ENCODE measurements around the gene CKMT2.
"Not testable (repeated sequence)": the region's sequence is repeated elsewhere in the genome, so short reads cannot be mapped to it uniquely, and the experiment has no call there.

The CKMT2 gene

GRCh38 chr5:81251922-81252321, 18.8 kb downstream of the CKMT2 start:
- DNase-seq (ENCODE audit: low read depth in 2 of 2) = no peak

GRCh38 chr5:81252904-81253303, 19.8 kb downstream of the CKMT2 start:
- DNase-seq (ENCODE audit: low read depth in 2 of 2) = no peak

- no peak for DNase-seq (ENCODE audit: low read depth in 2 of 2)
These were observed 20.8 kb downstream of the CKMT2 start for GRCh38 chr5:81253875-81254274.

GRCh38 chr5:81254886-81255559, 21.9 kb downstream of the CKMT2 start:
- DNase-seq (ENCODE audit: low read depth in 2 of 2) = no peak

- DNase-seq (ENCODE audit: low read depth in 2 of 2) = no peak
These were observed 23.6 kb downstream of the CKMT2 start for GRCh38 chr5:81256766-81257165.

GRCh38 chr5:81262796-81263195, 29.7 kb downstream of the CKMT2 start:
- not testable (repeated sequence) for DNase-seq (ENCODE audit: low read depth in 2 of 2)

- DNase-seq (ENCODE audit: low read depth in 2 of 2) = no peak
These were observed 32.0 kb downstream of the CKMT2 start for GRCh38 chr5:81265101-81265500.

- DNase-seq (ENCODE audit: low read depth in 2 of 2) = no peak
These were observed 35.5 kb downstream of the CKMT2 start for GRCh38 chr5:81268521-81269196.

GRCh38 chr5:81269751-81270393, 36.8 kb downstream of the CKMT2 start:
- DNase-seq (ENCODE audit: low read depth in 2 of 2) = no peak

- not testable (repeated sequence) for DNase-seq (ENCODE audit: low read depth in 2 of 2)
These were observed 37.4 kb downstream of the CKMT2 start for GRCh38 chr5:81270394-81271027.

- DNase-seq (ENCODE audit: low read depth in 2 of 2) = no peak
These were observed 50.9 kb downstream of the CKMT2 start for GRCh38 chr5:81283976-81284375.

- DNase-seq (ENCODE audit: low read depth in 2 of 2) = no peak
These were observed 53.0 kb downstream of the CKMT2 start for GRCh38 chr5:81286059-81286617.

- no peak for DNase-seq (ENCODE audit: low read depth in 2 of 2)
These were observed 54.9 kb downstream of the CKMT2 start for GRCh38 chr5:81288021-81288433.

- no peak for DNase-seq (ENCODE audit: low read depth in 2 of 2)
These were observed 57.0 kb downstream of the CKMT2 start for GRCh38 chr5:81290146-81290545.

- DNase-seq (ENCODE audit: low read depth in 2 of 2) = no peak
These were observed 59.0 kb downstream of the CKMT2 start for GRCh38 chr5:81292130-81292529.

GRCh38 chr5:81294021-81294420, 60.9 kb downstream of the CKMT2 start:
- not testable (repeated sequence) for DNase-seq (ENCODE audit: low read depth in 2 of 2)

- DNase-seq (ENCODE audit: low read depth in 2 of 2) = no peak
These were observed 64.4 kb downstream of the CKMT2 start for GRCh38 chr5:81297531-81297930.

GRCh38 chr5:81300921-81301270, 67.8 kb downstream of the CKMT2 start:
- DNase-seq (ENCODE audit: low read depth in 2 of 2) = no peak

GRCh38 chr5:81301271-81302015, 68.3 kb downstream of the CKMT2 start, which contains the start of gene ZCCHC9:
TSS of gene ZCCHC9 (plus strand) at chr5:81301587. CDS start at chr5:81304758, 3,171 bp downstream.
- peak; percentile 84 to 86 for DNase-seq (ENCODE audit: low read depth in 2 of 2)

GRCh38 chr5:81302596-81302995, 69.5 kb downstream of the CKMT2 start:
- DNase-seq (ENCODE audit: low read depth in 2 of 2) = no peak

GRCh38 chr5:81303563-81303962, 70.4 kb downstream of the CKMT2 start:
- DNase-seq (ENCODE audit: low read depth in 2 of 2) = no peak

All from stimulated activated CD4-positive, alpha-beta T cell treated with anti-CD3 and anti-CD28 coated beads, Interleukin-1b, Interleukin-23, amount 100 ng/mL, for 4 hours (primary cell).